HepG2 (cell line): Measurements from ENCODE around the gene VCP. TPM values are rescaled to one million over a fixed set of nuclear protein-coding genes. Genes with fewer than 3 reads are reported as not detected.

ENCODE experiments used
- ATAC-seq: fragments of 200-7000 bp; cut with Tn5 transposase; 3 replicates; pipeline ENCODE4 v1.9.1; 2020; ENCODE audit warnings: mild to moderate bottlenecking, moderate library complexity
- BruUV-seq: library from RNA; stranded (reverse); fragments of 400-500 nt; replicated peaks from 2 replicates; lab custom pipeline; 2021; lab: Mats Ljungman, UMichigan
- CTCF ChIA-PET: fragments of 300-600 bp; formaldehyde crosslinking; extraction: SDS; loops from one replicate; lab custom pipeline; 2021; ENCODE audit warnings: low total read pairs, inconsistent platforms, low intra/inter-chr PET ratio; lab: Yijun Ruan, JAX
- POLR2A ChIA-PET: fragments of 350-600 bp; sonication (Branson Sonifier 250); formaldehyde crosslinking; loops from one replicate; lab custom pipeline; 2020; ENCODE audit warnings: antibody characterized with exemption, inconsistent platforms; lab: Yijun Ruan, JAX
- DNase-seq: peaks from one replicate; pipeline ENCODE4 v3.0.0-alpha.2; 2015; ENCODE audit warnings: low spot score
- FAIRE-seq: peaks from 3 replicates; lab custom pipeline; 2011; peaks lifted over from hg19 to GRCh38; lab: Jason Lieb, UNC
- H2AFZ ChIP-seq: one replicate; pipeline ENCODE4 v1.6.1; 2011; ENCODE audit warnings: low read length, inconsistent platforms
- H3K27ac ChIP-seq: fragments of 300-600 bp; 3 replicates; pipeline ENCODE4 v1.8.0; 2011; ENCODE audit warnings: mixed run types, mild to moderate bottlenecking, mixed read lengths, low read length, inconsistent platforms; ENCODE audit not compliant: insufficient read depth; ENCODE audit errors: extremely low read length
- H3K27me3 ChIP-seq, 2 experiments: fragments of 200-600 bp in 1 of 2; 2 replicates in 1 of 2; 3 replicates in 1 of 2; pipeline versions ENCODE4 v1.6.0 to v1.8.0; 2011; ENCODE audit warnings: low read length in 2 of 2, mild to moderate bottlenecking in 2 of 2, moderate library complexity in 2 of 2, inconsistent platforms in 1 of 2; ENCODE audit not compliant: insufficient read depth in 2 of 2, control insufficient read depth in 1 of 2
- H3K36me3 ChIP-seq, 2 experiments: fragments of 200-600 bp in 1 of 2; replicated peaks in 1 of 2; 2 replicates in 1 of 2; 3 replicates in 1 of 2; pipeline versions ENCODE4 v1.5.1 to v1.8.0; 2011; ENCODE audit warnings: low read length in 2 of 2, inconsistent platforms in 1 of 2; ENCODE audit not compliant: insufficient read depth in 2 of 2, control insufficient read depth in 1 of 2
- H3K4me1 ChIP-seq: 2 replicates; pipeline ENCODE4 v1.5.1; 2012; ENCODE audit warnings: low read length, inconsistent platforms; ENCODE audit not compliant: insufficient read depth
- H3K4me2 ChIP-seq: 2 replicates; pipeline ENCODE4 v1.6.0; 2011; ENCODE audit warnings: low read depth, low read length, inconsistent platforms
- H3K4me3 ChIP-seq, 3 experiments: fragments of 200-600 bp in 1 of 3; sonication (generic), shearing (Covaris generic) in 1 of 3; replicated peaks in 1 of 3; 2 replicates each; pipeline ENCODE4 v1.5.1; 2011 to 2016; ENCODE audit warnings: low read length in 3 of 3, inconsistent platforms in 2 of 3, low read depth in 2 of 3, mild to moderate bottlenecking in 2 of 3, control low read depth in 1 of 3, mixed read lengths in 1 of 3; ENCODE audit not compliant: insufficient read depth in 1 of 3
- H3K79me2 ChIP-seq: one replicate; pipeline ENCODE4 v1.6.1; 2011; ENCODE audit warnings: low read length, inconsistent platforms; ENCODE audit not compliant: insufficient read depth
- H3K9ac ChIP-seq: 2 replicates; pipeline ENCODE4 v1.6.0; 2011; ENCODE audit warnings: mild to moderate bottlenecking, low read depth, low read length, inconsistent platforms; ENCODE audit not compliant: insufficient read depth
- H3K9me3 ChIP-seq: 2 replicates; pipeline ENCODE4 v1.5.1; 2012; ENCODE audit warnings: mild to moderate bottlenecking, low read length
- H4K20me1 ChIP-seq: 2 replicates; pipeline ENCODE4 v1.6.0; 2011; ENCODE audit warnings: inconsistent platforms, mild to moderate bottlenecking, low read length, moderate library complexity; ENCODE audit not compliant: insufficient read depth
- CEBPB ChIP-seq: IDR thresholded peaks from 2 replicates; pipeline ENCODE4 v1.6.1; 2011; ENCODE audit warnings: low read depth, low read length, improper control_type of control experiment, borderline replicate concordance
- E2F2 ChIP-seq: sonication (generic); formaldehyde crosslinking; IDR thresholded peaks from 2 replicates; pipeline ENCODE4 v1.4.0; 2020; ENCODE audit warnings: missing genetic modification reagents, borderline replicate concordance
- ELF3 ChIP-seq: IDR thresholded peaks from 2 replicates; pipeline ENCODE4 v1.6.1; 2016; ENCODE audit warnings: missing genetic modification reagents, missing compliant biosample characterization
- GATA4 ChIP-seq: sonication (generic); IDR thresholded peaks from 2 replicates; pipeline ENCODE4 v1.6.1; 2016; ENCODE audit warnings: antibody characterized with exemption, low read depth, borderline replicate concordance
- IKZF5 ChIP-seq: IDR thresholded peaks from 2 replicates; pipeline ENCODE4 v1.6.1; 2018; ENCODE audit warnings: missing genetic modification reagents, mild to moderate bottlenecking, missing compliant biosample characterization
- JDP2 ChIP-seq: sonication (generic); formaldehyde crosslinking; IDR thresholded peaks from 2 replicates; pipeline ENCODE4 v1.8.1; 2022; ENCODE audit warnings: missing genetic modification reagents, borderline replicate concordance
- MBNL3 ChIP-seq: fragments of 250-450 bp; sonication (Bioruptor Pico); conservative IDR thresholded peaks from 2 replicates; pipeline ENCODE4 v1.8.0; 2022; ENCODE audit warnings: mild to moderate bottlenecking, inconsistent platforms
- MED13 ChIP-seq: sonication (generic); formaldehyde crosslinking; IDR thresholded peaks from 2 replicates; pipeline ENCODE4 v1.5.0; 2020; ENCODE audit warnings: missing genetic modification reagents
- NPAS2 ChIP-seq: sonication (generic); formaldehyde crosslinking; IDR thresholded peaks from 2 replicates; pipeline ENCODE4 v1.8.0; 2022; ENCODE audit warnings: mild to moderate bottlenecking, missing genetic modification reagents, borderline replicate concordance
- TBP ChIP-seq: sonication (generic); formaldehyde crosslinking; IDR thresholded peaks from 2 replicates; pipeline ENCODE4 v1.5.0; 2020; ENCODE audit warnings: missing genetic modification reagents
- ZNF17 ChIP-seq: sonication (generic); formaldehyde crosslinking; IDR thresholded peaks from 2 replicates; pipeline ENCODE4 v1.5.0; 2020; ENCODE audit warnings: mild to moderate bottlenecking, missing genetic modification reagents
- ZNF18 ChIP-seq: sonication (generic); formaldehyde crosslinking; IDR thresholded peaks from 2 replicates; pipeline ENCODE4 v1.8.0; 2022; ENCODE audit warnings: mild to moderate bottlenecking, missing genetic modification reagents; ENCODE audit not compliant: insufficient replicate concordance
- ZNF879 ChIP-seq: sonication (generic); formaldehyde crosslinking; IDR thresholded peaks from 2 replicates; pipeline ENCODE4 v1.8.1; 2023; ENCODE audit warnings: missing genetic modification reagents
- ZSCAN9 ChIP-seq: IDR thresholded peaks from 2 replicates; pipeline ENCODE4 v1.6.1; 2016; ENCODE audit warnings: borderline replicate concordance
- WGBS: methylation state at CpG from one replicate; pipeline ENCODE4 v1.1.6; 2017; ENCODE audit warnings: low lambda C conversion rate; 5-methylcytosine and 5-hydroxymethylcytosine counted together
- in situ Hi-C: cut with HindIII; loops from 2 replicates; pipeline ENCODE4 v1.10.0; 2017; ENCODE audit warnings: low pct_unique_long_range_greater_than_20kb; ENCODE audit not compliant: extremely low pct_ligation_motif_present
- intact Hi-C: fragments of 100-400 bp; cut with micrococcal nuclease; formaldehyde crosslinking; loops from one replicate; pipeline ENCODE4 v1.10.0; 2022; ENCODE audit not compliant: unreplicated experiment
- polyA plus RNA-seq, 8 experiments: library from polyadenylated mRNA; depleted of rRNA in 3 of 8; stranded (reverse) in 7 of 8; unstranded in 1 of 8; fragments of >200 nt; fragmentation: Illumina TruSeq in 4 of 8; extraction: Trizol in 4 of 8; gene quantifications; 2 replicates each; pipeline versions ENCODE4 v1.2.1 to v1.2.3, GENCODE V29; 2011 to 2016; ENCODE audit warnings: low read depth in 4 of 8, missing spikeins in 1 of 8, mixed read lengths in 1 of 8; ENCODE audit not compliant: insufficient read depth in 1 of 8
- total RNA-seq, 5 experiments: library from RNA; depleted of rRNA; stranded (reverse); fragments of >200 nt; fragmentation: Illumina TruSeq; extraction: Trizol; gene quantifications; 2 replicates each; pipeline ENCODE4 v1.2.3, GENCODE V29; 2016; ENCODE audit warnings: low read depth in 1 of 5
- TF ChIP-seq, protein P1 (sequence below), 2 experiments: fragments of 450-650 bp in 1 of 2; sonication (generic) in 1 of 2; formaldehyde crosslinking; IDR thresholded peaks; 2 replicates each; pipeline versions ENCODE4 v1.5.0 to v1.8.0; 2020 to 2022; ENCODE audit warnings: mild to moderate bottlenecking in 1 of 2, missing genetic modification reagents in 1 of 2
- TF ChIP-seq, protein P2 (sequence below): sonication (generic); formaldehyde crosslinking; conservative IDR thresholded peaks from 2 replicates; pipeline ENCODE4 v1.4.0; 2020; ENCODE audit warnings: missing genetic modification reagents
- TF ChIP-seq, protein P3 (sequence below): sonication (generic); formaldehyde crosslinking; IDR thresholded peaks from 2 replicates; pipeline ENCODE4 v1.4.0; 2020; ENCODE audit warnings: missing genetic modification reagents

Gene VCP
- total and polyA plus RNA-seq, 2 of the 13 experiments (the other 11 are each of a cell fraction or from before 2014, with no cell fraction given), result 143 to 391 TPM

DNA sequence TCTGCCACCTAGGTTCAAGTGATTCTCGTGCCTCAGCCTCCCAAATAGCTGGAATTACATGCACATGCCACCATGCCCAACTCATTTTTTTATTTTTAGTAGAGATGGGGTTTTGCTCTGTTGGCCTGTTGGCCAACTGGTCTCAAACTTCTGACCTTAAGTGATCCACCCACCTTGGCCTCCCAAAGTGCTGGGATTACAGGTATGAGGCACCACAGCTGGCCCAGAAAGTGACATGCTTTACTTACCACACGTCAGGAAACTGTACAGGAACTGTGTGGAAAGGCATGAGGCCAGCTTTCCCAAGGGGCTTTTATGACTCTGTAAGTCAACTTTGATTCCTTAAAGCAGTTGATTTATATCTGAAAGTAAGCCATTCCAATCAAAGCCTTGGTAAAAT lies 57.9 kb downstream of the VCP start:
- no peak for ATAC-seq
- BruUV-seq, result no TSS peak
- Histone ChIP-seq H3K27ac (no peak overlapping the region), H4K20me1 (no peaks in the 10 kb centered on the region), H3K36me3 (no peaks in the 10 kb centered on the region)
- DNase-seq, result no peak
- no peak for TF ChIP-seq CEBPB
- TF ChIP-seq, protein P1, sequence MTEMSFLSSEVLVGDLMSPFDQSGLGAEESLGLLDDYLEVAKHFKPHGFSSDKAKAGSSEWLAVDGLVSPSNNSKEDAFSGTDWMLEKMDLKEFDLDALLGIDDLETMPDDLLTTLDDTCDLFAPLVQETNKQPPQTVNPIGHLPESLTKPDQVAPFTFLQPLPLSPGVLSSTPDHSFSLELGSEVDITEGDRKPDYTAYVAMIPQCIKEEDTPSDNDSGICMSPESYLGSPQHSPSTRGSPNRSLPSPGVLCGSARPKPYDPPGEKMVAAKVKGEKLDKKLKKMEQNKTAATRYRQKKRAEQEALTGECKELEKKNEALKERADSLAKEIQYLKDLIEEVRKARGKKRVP (CRISPR knock-in tag; IDR thresholded peaks at IDR 0.05), result no peak
- TF ChIP-seq, protein P2, sequence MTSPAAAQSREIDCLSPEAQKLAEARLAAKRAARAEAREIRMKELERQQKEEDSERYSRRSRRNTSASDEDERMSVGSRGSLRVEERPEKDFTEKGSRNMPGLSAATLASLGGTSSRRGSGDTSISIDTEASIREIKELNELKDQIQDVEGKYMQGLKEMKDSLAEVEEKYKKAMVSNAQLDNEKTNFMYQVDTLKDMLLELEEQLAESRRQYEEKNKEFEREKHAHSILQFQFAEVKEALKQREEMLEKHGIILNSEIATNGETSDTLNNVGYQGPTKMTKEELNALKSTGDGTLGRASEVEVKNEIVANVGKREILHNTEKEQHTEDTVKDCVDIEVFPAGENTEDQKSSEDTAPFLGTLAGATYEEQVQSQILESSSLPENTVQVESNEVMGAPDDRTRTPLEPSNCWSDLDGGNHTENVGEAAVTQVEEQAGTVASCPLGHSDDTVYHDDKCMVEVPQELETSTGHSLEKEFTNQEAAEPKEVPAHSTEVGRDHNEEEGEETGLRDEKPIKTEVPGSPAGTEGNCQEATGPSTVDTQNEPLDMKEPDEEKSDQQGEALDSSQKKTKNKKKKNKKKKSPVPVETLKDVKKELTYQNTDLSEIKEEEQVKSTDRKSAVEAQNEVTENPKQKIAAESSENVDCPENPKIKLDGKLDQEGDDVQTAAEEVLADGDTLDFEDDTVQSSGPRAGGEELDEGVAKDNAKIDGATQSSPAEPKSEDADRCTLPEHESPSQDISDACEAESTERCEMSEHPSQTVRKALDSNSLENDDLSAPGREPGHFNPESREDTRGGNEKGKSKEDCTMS (CRISPR knock-in tag), result no peak
- TF ChIP-seq IKZF5 (CRISPR knock-in tag), result no peak
- no peak for TF ChIP-seq ZNF17 (CRISPR knock-in tag)
- no peak for TF ChIP-seq TBP (CRISPR knock-in tag)
- no peak for TF ChIP-seq E2F2
- TF ChIP-seq ZSCAN9, result no peak
- no peak for TF ChIP-seq MED13 (CRISPR knock-in tag)
- TF ChIP-seq JDP2 (CRISPR knock-in tag), result no peak
- no peak for TF ChIP-seq ELF3
- TF ChIP-seq, protein P3, sequence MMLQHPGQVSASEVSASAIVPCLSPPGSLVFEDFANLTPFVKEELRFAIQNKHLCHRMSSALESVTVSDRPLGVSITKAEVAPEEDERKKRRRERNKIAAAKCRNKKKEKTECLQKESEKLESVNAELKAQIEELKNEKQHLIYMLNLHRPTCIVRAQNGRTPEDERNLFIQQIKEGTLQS (CRISPR knock-in tag), result no peak
- no peak for TF ChIP-seq MBNL3
- no peak for TF ChIP-seq ZNF879 (CRISPR knock-in tag)
- TF ChIP-seq NPAS2, result no peak
- TF ChIP-seq GATA4, result no peak
- no peak for TF ChIP-seq ZNF18
- TF ChIP-seq, all 625 proteins: peak for 0
- Histone ChIP-seq H2AFZ (no peak overlapping the region), H3K4me3 (no peak overlapping the region), H3K27me3 (no peaks in the 10 kb centered on the region), H3K4me2 (no peak overlapping the region), H3K79me2 (no peaks in the 10 kb centered on the region), H3K4me1 (no peaks in the 10 kb centered on the region), H3K9me3 (peaks cover 14% of the 10 kb centered on the region), H3K9ac (no peak overlapping the region)
- intact Hi-C loops, result no loop called here
- CTCF ChIA-PET, result no interaction called here
- in situ Hi-C loops, result no loop called here
- POLR2A ChIA-PET, result no interaction called here
- WGBS, result 14% methylated on average over 2 of the region's 2 CpGs
- no peak for FAIRE-seq
